ENCODE data around the gene GRM4.

Gene GRM4

GRCh38 chr6:33975661-33976436 lies 170.0 kb downstream of the GRM4 start:
- DNase-seq (ENCODE audit: extremely low spot score, insufficient read length, low read depth) (no peak), FAIRE-seq (no peak)

GRCh38 chr6:33974471-33974870 lies 171.4 kb downstream of the GRM4 start:
- DNase-seq (ENCODE audit: extremely low spot score, insufficient read length, low read depth): no peak
- FAIRE-seq: no peak

GRCh38 chr6:33974030-33974429 lies 171.9 kb downstream of the GRM4 start:
- no peak for DNase-seq (ENCODE audit: extremely low spot score, insufficient read length, low read depth)
- no peak for FAIRE-seq

- DNase-seq (ENCODE audit: extremely low spot score, insufficient read length, low read depth) (no peak), FAIRE-seq (no peak)
Observed at GRCh38 chr6:33971580-33971979, 174.3 kb downstream of the GRM4 start.
